Right atrium auricular region (tissue), 2 donors: ENCODE measurements around the gene BRCA2. TPM values are rescaled to one million over a fixed set of nuclear protein-coding genes. Genes with fewer than 3 reads are reported as not detected.

Experiments
- DNase-seq: peaks from one replicate; pipeline ENCODE4 v3.0.0-alpha.2; 2019; ENCODE audit warnings: low spot score
- H3K27ac ChIP-seq, 2 donors: fragments of 200-600 bp; sonication (generic); 1 replicate in 1 of 2; 2 replicates in 1 of 2; pipeline ENCODE4 v1.5.1; 2016 to 2019
- H3K27me3 ChIP-seq, 2 donors: fragments of 200-600 bp; sonication (generic); one replicate each; pipeline versions ENCODE4 v1.5.1 to v1.6.0; 2017 to 2019
- H3K36me3 ChIP-seq: fragments of 200-600 bp; sonication (generic); one replicate; pipeline ENCODE4 v1.5.1; 2016
- H3K4me1 ChIP-seq, 2 donors: fragments of 200-600 bp; sonication (generic); one replicate each; pipeline versions ENCODE4 v1.5.1 to v1.6.0; 2017 to 2019
- H3K4me3 ChIP-seq, 2 donors: fragments of 200-600 bp; sonication (generic); 1 replicate in 1 of 2; 2 replicates in 1 of 2; pipeline ENCODE4 v1.5.1; 2017 to 2019; ENCODE audit warnings: mild to moderate bottlenecking in 1 of 2, moderate library complexity in 1 of 2
- H3K9me3 ChIP-seq, 2 donors: fragments of 200-600 bp; sonication (generic); one replicate each; pipeline ENCODE4 v1.5.1; 2019
- total RNA-seq, 2 donors: library from RNA; depleted of rRNA; stranded (reverse); fragments of >200 nt; gene quantifications; one replicate each; pipeline ENCODE4 v1.1.0, GENCODE V29; 2016
- TF ChIP-seq, protein P1 (sequence below), 2 donors: fragments of 200-600 bp; sonication (generic); IDR thresholded peaks; one replicate each; pipeline ENCODE4 v1.5.1; 2019; ENCODE audit warnings: antibody characterized with exemption in 2 of 2

Gene BRCA2
- total RNA-seq, 2 donors from 2014 or later = 0.15 to 0.24 TPM

DNA sequence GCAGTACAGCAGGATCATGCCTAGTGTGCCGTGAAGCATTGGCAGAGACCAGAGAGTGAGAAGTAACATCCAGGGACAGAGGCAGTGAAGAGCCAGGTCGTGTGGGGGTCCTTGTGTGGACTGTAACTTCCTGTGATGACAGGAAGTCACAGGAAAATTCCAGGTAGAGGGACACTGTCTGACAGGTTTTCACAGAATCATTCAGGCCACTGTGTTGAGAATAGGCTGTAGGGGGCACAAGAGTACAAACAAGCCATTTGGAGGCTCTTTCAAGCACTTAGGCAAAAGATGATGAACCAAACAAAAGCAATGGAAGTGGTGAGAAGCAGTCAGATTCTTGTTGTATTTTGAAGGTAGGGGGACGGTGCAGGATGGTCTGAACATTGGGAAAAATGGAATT is 66.2 kb downstream of the BRCA2 start:
- DNase-seq = no peak
- TF ChIP-seq, protein P1, sequence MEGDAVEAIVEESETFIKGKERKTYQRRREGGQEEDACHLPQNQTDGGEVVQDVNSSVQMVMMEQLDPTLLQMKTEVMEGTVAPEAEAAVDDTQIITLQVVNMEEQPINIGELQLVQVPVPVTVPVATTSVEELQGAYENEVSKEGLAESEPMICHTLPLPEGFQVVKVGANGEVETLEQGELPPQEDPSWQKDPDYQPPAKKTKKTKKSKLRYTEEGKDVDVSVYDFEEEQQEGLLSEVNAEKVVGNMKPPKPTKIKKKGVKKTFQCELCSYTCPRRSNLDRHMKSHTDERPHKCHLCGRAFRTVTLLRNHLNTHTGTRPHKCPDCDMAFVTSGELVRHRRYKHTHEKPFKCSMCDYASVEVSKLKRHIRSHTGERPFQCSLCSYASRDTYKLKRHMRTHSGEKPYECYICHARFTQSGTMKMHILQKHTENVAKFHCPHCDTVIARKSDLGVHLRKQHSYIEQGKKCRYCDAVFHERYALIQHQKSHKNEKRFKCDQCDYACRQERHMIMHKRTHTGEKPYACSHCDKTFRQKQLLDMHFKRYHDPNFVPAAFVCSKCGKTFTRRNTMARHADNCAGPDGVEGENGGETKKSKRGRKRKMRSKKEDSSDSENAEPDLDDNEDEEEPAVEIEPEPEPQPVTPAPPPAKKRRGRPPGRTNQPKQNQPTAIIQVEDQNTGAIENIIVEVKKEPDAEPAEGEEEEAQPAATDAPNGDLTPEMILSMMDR (IDR thresholded peaks at IDR 0.05) = peak in 1 of 2 donors; percentile 70

DNA sequence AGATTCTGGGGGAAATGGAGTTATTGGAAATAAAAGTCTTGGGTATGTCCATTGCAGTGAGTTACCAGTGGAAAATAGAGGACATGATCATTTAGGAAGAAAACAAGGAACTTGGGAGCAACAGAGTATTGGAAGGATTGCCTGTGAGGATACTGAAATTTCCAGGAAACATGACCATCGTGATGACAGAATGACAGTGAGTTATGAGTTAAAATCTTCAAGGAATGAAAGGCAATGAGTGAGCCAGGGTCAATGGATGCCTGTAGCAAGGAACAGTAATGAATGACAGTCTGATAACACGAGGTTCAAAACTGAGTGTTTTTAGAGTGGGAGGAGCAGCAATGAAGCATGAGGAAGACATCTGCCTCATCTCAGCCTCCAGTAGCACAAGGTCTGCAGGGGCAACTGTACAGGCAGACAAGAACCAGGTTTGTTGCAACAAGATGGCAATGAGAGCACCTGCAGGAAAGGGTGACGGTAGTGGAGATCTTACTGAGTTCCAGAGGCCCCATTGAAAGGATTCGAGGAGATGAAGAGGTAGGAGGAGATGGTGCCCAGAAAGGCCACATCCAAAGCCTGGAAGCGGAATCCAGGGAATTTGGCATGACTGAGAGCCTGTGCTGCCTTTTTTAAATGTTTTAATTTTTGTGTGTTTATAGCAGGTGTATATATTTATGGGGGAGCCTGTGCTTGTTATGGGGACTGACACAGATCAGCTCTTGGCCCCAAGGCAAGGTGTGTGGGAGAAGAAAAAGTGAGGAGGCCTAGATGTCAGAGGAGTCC is 68.7 kb downstream of the BRCA2 start:
- no peak overlapping the region for H3K4me3 ChIP-seq
- DNase-seq = no peak
- TF ChIP-seq, protein P1 (IDR thresholded peaks at IDR 0.05) = no peak
- H3K9me3 ChIP-seq = no peaks in the 10 kb centered on the region
- no peaks in the 10 kb centered on the region for H3K36me3 ChIP-seq
- H3K4me1 ChIP-seq = no peaks in the 10 kb centered on the region
- H3K27me3 ChIP-seq = no peaks in the 10 kb centered on the region
- no peak overlapping the region for H3K27ac ChIP-seq

More for the DNA sequence above, 66.2 kb downstream of the BRCA2 start:
- Histone ChIP-seq H3K27me3 (no peaks in the 10 kb centered on the region), H3K4me3 (no peak overlapping the region), H3K27ac (no peak overlapping the region), H3K4me1 (no peaks in the 10 kb centered on the region), H3K9me3 (no peaks in the 10 kb centered on the region), H3K36me3 (no peaks in the 10 kb centered on the region)

DNA sequence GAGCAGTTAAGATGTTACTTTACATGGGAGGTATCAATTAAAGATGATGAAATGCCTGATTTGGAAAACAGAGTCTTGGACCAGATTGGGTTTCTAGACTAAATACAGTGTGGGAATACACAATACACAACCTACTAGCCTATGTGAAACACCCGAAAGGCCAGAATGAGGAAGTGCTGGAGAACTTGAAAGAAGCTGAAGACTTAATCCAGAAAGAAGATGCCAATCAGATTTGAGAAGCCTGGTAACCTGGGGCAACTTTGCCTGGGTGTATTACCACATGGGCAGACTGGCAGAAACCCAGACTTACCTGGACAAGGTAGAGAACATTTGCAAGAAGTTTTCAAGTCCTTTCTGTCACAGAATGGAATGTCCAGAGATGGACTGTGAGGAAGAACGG is 69.4 kb downstream of the BRCA2 start:
- Histone ChIP-seq H3K9me3 (no peaks in the 10 kb centered on the region), H3K27ac (no peak overlapping the region), H3K4me3 (no peak overlapping the region), H3K36me3 (no peaks in the 10 kb centered on the region), H3K27me3 (no peaks in the 10 kb centered on the region), H3K4me1 (no peaks in the 10 kb centered on the region)
- no peak for DNase-seq
- TF ChIP-seq, protein P1 (IDR thresholded peaks at IDR 0.05) = no peak

DNA sequence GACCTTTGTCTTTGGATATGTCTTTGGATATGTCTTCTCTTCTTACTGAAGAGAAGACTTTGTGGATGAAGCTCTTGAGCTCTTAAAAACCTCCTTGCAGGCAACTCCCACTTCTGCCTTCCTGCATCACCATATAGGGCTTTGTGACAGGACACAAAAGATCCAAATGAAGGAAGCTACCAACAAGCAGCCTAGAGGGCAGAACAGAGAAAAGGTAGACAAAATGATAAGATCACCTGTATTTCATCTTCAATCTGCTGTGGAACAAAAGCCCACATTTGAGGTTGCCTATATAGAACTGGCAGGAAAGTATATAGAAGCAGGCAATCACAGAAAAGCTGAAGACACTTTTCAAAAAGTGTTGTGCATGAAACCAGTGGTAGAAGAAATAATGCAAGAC is 70.1 kb downstream of the BRCA2 start:
- no peaks in the 10 kb centered on the region for H3K27me3 ChIP-seq
- H3K4me3 ChIP-seq = no peak overlapping the region
- TF ChIP-seq, protein P1 (IDR thresholded peaks at IDR 0.05) = no peak
- no peak overlapping the region for H3K27ac ChIP-seq
- no peaks in the 10 kb centered on the region for H3K4me1 ChIP-seq
- DNase-seq = no peak
- H3K9me3 ChIP-seq = no peaks in the 10 kb centered on the region
- no peaks in the 10 kb centered on the region for H3K36me3 ChIP-seq

DNA sequence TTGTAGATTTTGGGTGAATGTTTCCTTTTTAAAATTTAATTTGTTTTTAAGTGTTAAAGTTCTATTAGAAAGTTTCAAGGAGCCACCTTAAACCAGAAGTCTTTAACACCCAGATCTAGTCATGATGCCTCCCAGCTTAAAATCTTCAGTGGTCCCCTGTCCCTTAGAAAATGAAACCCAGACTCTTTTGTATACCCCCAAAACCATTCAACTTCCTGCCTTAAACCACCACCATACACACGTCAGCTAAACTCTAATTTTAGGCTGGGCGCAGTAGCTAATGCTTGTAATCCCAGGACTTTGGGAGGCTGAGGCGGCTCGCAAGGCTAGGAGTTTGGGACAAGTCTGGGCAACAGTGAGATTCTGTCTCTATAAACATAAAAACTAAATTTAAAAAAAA is 74.7 kb downstream of the BRCA2 start:
- TF ChIP-seq, protein P1 (IDR thresholded peaks at IDR 0.05) = no peak
- Histone ChIP-seq H3K4me1 (no peaks in the 10 kb centered on the region), H3K9me3 (no peaks in the 10 kb centered on the region), H3K27ac (no peak overlapping the region), H3K4me3 (no peak overlapping the region), H3K27me3 (no peaks in the 10 kb centered on the region), H3K36me3 (no peaks in the 10 kb centered on the region)
- DNase-seq = no peak

DNA sequence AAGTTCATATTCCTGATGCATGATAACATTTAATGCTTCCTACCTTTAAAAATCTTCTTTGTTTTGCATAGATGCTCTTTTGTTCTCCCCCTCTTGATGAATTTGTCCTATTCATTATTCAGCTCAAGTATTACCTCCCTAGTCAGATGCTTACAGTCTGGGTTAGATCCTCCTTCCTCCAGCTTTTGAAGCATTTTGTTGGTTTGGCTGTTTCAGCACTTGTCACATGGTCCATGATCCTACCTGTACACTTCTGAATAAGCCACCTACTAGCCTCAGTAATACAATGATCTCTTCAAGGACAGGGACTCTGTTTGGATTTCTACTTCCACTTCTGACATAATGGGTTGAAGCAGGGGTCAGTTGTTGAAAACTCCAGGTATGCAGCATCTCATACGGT is 75.2 kb downstream of the BRCA2 start:
- Histone ChIP-seq H3K9me3 (no peaks in the 10 kb centered on the region), H3K4me1 (no peaks in the 10 kb centered on the region), H3K27me3 (no peaks in the 10 kb centered on the region), H3K4me3 (no peak overlapping the region), H3K27ac (no peak overlapping the region), H3K36me3 (no peaks in the 10 kb centered on the region)
- no peak for DNase-seq
- TF ChIP-seq, protein P1 (IDR thresholded peaks at IDR 0.05) = no peak
